Activated CD4-positive, alpha-beta T cell treated with anti-CD3 and anti-CD28 coated beads, Interleukin-2, Interleukin-6, amounts not matched to agents 100 ng/mL and 50 ng/mL, durations not matched to agents 16 hours and 8 hours (primary cell): ENCODE data around the gene TSPAN1.

ENCODE experiments used
- DNase-seq: peaks from one replicate; pipeline ENCODE4 v3.0.0-alpha.2; 2020

TSPAN1 gene

GRCh38 chr1:46174448-46175231, at the start of gene TSPAN1:
Gene TSPAN1, plus strand, starts transcription at chr1:46175087. Its CDS starts 6,021 bp downstream, at chr1:46181108.
- DNase-seq, result no peak

GRCh38 chr1:46128344-46128743, 46.5 kb upstream of the TSPAN1 start:
- DNase-seq, result no peak

GRCh38 chr1:46130121-46130520, 44.8 kb upstream of the TSPAN1 start:
- DNase-seq, result no peak

GRCh38 chr1:46130606-46131005, 44.3 kb upstream of the TSPAN1 start:
- DNase-seq, result no peak

GRCh38 chr1:46131093-46131492, 43.8 kb upstream of the TSPAN1 start:
- DNase-seq, result no peak

- DNase-seq, result peak; percentile 24
These were observed 43.0 kb upstream of the TSPAN1 start for GRCh38 chr1:46131712-46132528.

GRCh38 chr1:46132529-46133180, 42.2 kb upstream of the TSPAN1 start, which contains the start of gene PIK3R3:
Gene PIK3R3, minus strand, starts transcription at chr1:46132629. Its CDS starts 677 bp downstream, at chr1:46131952.
- peak; percentile 96 for DNase-seq

- DNase-seq, result no peak
These were observed 41.7 kb upstream of the TSPAN1 start for GRCh38 chr1:46133181-46133658.

GRCh38 chr1:46133781-46134350, 41.0 kb upstream of the TSPAN1 start:
- no peak for DNase-seq

- DNase-seq, result no peak
These were observed 40.1 kb upstream of the TSPAN1 start for GRCh38 chr1:46134660-46135331.

- DNase-seq, result no peak
These were observed 38.2 kb upstream of the TSPAN1 start for GRCh38 chr1:46136711-46137110.

GRCh38 chr1:46137916-46138315, 37.0 kb upstream of the TSPAN1 start:
- DNase-seq, result no peak

- DNase-seq, result no peak
These were observed 26.6 kb upstream of the TSPAN1 start for GRCh38 chr1:46148318-46148717.

GRCh38 chr1:46150085-46150484, 24.8 kb upstream of the TSPAN1 start:
- no peak for DNase-seq

- no peak for DNase-seq
These were observed 22.9 kb upstream of the TSPAN1 start for GRCh38 chr1:46152016-46152415.

- no peak for DNase-seq
These were observed 21.7 kb upstream of the TSPAN1 start for GRCh38 chr1:46153228-46153627.

- DNase-seq, result no peak
These were observed 21.2 kb upstream of the TSPAN1 start for GRCh38 chr1:46153732-46154131.

GRCh38 chr1:46157916-46158311, 17.0 kb upstream of the TSPAN1 start:
- no peak for DNase-seq

GRCh38 chr1:46158312-46159281, 16.3 kb upstream of the TSPAN1 start:
- no peak for DNase-seq

GRCh38 chr1:46159516-46159915, 15.4 kb upstream of the TSPAN1 start:
- no peak for DNase-seq

- DNase-seq, result no peak
These were observed 14.7 kb upstream of the TSPAN1 start for GRCh38 chr1:46160212-46160611.
